D341Med (cell line): Measurements from ENCODE around the gene L3MBTL4.
"Not testable (repeated sequence)": the region's sequence is repeated elsewhere in the genome, so short reads cannot be mapped to it uniquely, and the experiment has no call there.

Source experiments
- DNase-seq: peaks from one replicate; pipeline ENCODE4 v3.0.0; 2012; ENCODE audit warnings: low spot score

Gene L3MBTL4

DNA sequence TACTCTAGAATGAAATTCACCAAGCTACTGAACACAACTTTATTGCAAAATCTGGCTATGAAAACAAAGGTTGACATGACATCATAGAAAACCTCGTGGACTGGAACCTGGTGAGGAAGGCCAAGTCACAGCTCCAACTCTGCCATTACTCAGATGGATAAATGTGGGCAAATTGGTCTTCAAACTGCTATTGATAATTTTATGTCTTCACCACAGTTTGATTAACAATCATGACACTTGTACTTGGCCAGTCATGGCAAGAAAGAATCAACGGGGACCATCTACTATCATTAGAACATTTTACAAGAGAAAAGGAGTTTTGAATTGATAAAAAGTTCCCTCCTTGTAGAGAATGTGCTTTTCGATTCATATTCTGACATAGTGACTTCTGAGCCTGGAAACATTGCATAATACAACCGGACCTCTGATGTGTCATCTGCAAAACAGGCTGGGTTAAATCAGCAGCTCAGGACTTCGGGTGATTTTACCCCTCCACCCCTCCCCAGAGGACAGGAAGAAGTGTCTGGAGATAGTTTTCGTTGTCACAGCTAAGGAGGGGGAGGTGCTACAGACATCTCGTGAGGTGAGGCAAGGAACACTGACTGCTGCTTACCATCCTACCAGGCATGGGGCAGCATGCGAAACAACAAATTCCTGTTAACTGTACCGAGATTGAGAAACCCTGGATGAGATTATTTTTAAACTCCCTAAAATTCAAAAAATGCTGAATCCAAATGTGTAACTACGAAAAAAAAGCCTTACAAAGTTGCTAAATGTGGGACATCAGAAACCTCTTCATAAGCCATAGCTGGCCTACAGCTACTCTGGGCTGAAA is 8.4 kb downstream of the L3MBTL4 start:
- DNase-seq, result no peak

DNA sequence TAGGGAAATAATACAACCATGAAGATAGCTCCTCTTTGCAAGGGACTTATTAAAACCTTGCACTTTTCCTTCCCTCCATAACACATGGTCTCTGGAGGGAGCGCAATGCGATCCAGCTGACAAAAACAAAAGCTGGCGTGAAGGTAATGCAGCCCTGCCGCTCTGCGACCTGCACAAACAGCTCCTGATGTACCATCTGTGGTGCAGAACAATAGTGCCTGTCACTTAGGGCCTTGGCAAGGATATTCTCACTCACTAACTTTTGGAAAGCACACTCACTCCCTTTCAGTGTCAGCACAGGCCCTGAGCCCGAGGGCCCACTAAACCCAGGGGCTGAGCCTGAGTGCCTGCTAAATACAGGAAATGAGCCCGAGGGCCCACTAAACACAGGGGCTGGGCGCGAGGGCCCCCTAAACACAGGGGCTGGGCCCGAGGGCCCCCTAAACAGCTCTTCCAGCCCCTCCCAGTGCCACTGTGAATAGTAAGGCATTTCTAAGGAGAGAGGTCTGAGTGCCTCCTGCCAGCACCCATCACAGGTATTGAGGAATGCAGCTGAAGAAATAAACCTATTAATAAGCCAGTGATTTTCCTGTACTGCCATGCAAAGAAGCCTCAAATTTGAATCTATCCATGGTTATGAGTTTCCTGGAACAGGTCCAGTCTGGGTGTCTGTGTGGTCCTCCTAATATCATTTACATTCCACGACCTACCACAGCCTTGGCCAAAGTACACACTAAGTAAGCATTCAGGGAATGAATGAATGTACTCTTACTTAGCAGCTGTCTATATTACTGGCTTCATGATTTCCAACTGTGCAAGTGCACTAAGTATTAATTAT is 9.3 kb downstream of the L3MBTL4 start:
- no peak for DNase-seq

DNA sequence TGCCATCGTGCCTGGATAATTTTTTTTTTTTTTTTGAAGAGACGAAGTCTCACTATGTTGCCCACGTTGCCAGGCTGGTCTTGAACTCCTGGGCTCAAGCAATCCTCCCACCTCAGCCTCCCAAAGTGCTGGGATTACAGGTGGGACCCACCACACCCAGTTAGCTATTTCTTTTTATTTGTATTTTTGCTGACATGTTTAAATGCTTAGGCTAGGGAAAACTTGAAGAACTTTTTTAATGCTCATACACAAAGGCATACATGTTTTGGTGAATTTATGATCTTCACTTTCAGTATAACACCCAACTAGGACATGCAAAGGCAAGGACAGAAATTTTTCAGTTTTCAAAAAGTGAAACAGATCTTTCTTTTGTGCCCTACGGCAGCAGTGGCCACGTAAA is 9.9 kb downstream of the L3MBTL4 start:
- DNase-seq, result no peak

DNA sequence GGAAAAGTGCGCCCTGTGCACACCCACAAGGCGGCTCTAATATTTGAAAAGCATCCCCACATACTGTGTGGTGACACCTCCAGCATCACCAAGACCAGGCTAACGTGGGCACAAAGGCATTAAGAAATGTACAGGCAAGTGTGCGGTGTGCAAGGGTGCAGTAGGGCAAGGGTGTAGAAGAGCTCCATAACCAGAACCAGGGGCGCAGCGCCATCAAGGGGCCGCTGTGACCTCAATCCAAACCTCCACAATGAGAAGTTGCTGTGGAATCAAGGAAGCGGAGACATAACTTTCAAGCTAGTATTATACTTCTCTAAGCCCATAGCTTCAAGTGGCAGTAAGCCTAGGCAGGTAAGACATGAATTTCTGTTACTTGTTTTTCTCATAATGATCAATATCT is 13.0 kb downstream of the L3MBTL4 start:
- DNase-seq, result no peak

DNA sequence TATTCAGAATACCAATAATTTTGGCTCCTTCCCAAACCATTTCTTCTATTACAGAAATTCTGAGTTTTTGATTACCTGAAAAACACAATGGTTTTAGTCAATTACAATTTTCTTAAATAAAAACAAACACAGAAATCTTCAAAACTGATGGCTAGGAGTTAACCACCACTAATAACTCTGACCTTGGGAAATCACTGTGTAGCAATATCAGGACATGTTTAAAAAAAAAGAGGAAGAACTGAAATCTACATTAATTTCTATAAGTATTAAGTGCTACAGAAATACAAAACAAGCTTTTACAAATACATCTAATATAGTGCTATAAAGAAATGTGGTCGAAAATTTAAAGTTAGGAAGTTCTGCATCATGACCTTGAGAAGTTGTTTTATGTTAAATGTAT is 14.9 kb downstream of the L3MBTL4 start:
- DNase-seq, result no peak

DNA sequence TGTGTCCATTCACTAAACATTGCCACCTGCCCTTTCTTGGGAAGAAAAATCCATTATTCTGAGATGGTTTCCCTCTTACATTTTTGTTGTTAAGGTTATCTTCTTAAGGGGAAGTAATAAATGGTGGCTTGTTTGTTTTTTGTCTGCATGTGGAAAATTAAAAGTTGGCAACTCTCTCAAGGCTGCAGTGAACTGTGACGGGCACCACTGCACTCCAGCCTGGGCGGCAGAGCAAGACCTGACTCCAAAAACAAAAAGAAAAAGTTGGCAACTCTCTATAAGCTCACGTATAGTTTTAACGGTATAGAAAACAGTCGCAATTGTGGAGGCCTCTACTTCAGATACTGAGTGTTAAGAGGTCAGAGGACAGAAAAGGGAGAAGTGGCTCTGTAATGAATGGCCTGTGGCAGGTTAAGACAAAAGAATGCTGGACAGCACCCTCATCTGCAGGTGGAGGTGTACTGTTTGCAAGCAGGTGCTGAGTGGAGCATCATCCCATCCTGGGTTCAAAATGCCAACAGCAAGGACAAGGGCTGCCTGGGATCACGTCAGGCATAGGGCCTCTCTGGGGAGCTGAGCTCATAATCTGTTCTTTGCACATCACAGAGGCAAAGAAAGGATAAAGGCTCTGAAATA is 16.7 kb downstream of the L3MBTL4 start:
- DNase-seq, result no peak

DNA sequence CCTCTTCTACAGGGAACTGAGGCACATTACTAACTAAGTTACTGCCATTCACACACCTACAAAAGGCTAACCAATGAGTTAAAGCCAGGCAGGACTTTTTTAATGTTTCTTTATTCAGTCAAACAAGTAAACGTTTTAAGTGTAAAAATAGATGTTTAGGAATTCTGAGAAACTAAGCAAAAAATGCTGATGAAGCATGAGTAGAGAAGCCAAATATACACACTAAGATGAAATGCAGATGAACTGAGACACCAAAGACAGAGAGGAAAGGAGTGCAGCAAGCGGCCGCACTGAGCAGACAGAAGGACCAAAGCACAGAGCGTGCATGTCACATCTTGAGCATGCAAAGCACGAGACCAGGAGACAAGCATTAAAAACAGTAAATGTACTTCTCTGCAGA is 17.9 kb downstream of the L3MBTL4 start:
- DNase-seq, result no peak

DNA sequence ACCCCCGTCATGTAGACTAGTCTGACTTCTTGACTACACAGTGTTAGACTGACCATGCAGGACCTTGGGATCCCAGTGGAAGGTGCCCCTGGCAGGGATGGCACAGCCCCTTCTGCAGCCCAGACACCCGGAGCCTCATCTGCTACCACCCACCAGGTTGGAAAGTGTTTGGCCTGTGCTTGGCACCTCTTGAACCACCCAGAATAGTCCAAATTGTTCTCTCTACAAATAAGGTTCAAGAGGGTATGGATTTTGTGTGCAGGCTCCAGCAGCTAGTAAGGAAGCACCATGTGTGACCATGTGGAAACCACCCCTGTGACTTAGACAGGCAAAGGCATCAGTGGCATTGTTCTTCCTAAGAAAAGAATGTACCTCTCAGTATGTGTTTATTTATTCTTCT is 18.4 kb downstream of the L3MBTL4 start:
- no peak for DNase-seq

DNA sequence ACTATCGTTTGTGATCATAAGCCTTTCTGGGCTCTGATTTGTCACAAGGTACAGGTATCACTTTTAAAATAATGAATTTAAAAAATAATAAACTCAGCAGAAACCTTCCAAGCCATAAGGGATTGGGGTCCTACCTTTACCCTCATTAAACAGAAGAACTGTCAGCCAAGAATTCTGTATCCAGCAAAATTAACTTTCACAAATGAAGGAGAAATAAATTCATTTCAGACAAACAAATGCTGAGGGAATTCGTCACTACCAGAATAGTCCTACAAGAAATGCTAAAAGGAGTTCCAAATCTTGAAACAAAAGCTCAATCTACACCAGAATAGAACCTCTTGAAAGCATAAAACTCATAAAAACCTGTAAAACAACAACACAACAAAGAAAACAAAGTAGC is 25.7 kb downstream of the L3MBTL4 start:
- no peak for DNase-seq

DNA sequence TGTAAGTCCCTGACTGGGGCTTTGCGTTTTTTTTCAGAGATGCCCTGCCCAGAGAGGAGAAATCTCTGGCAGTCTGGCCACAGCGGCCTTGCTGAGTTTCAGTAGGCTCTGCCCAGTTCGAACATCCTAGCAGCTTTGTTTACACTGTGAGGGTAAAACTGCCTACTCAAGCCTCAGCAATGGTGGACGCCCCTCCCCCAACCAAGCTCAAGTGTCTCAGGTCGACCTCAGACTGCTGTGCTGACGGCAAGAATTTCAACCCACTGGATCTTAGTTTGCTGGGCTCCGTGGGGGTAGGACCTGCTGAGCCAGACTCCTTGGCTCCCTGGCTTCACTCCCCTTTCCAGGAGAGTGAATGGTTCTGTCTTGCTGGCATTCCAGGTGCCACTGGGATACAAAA is 31.7 kb downstream of the L3MBTL4 start:
- no peak for DNase-seq

DNA sequence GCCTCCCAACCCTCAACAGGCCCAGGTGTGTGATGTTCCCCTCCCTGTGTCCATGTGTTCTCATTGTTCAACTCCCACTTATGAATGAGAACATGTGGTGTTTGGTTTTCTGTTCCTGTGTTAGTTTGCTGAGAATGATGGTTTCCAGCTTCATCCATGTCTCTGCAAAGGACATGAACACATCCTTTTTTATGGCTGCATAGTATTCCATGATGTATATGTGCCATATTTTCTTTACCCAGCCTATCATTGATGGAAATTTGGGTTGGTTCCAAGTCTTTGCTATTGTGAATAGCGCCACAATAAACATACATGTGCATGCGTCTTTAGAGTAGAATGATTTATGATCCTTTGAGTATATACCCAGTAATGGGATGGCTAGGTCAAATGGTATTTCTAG is 37.2 kb downstream of the L3MBTL4 start:
- not testable (repeated sequence) for DNase-seq

DNA sequence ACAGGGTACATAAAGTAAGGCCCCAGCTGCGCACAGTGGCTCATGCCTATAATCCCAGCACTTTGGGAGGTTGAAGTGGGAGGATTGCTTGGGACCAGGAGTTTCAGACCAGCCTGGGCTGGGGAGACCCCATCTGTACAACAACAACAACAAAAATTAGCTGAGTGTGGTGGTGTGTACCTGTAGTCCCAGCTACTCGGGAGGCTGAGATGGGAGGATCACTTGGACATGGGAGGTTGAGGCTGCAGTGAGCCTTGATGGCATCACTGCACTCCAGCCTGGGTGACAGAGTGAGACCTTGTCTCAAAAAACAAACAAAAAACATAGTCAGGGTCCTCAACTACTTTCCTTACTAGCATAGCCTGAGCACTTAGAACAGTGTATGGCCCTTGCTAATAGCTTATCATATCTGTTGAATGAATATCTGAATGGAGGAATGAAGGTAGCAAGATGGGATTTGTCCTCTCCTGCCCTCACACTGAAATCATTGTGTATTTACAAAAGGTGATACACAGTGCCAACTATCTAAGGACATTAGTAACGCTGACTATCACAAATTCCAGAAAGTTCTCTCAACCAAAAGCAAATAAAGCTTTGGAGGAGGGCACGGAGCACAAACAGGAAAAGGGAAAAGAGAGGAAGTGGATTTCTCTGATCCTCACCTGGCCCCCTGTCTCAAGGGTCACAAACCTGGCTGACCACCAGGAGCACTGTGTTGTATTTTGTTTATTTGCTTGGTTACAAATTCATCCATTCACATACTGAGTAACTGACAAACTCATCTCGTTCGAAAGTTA is 38.1 kb downstream of the L3MBTL4 start:
- no peak for DNase-seq

DNA sequence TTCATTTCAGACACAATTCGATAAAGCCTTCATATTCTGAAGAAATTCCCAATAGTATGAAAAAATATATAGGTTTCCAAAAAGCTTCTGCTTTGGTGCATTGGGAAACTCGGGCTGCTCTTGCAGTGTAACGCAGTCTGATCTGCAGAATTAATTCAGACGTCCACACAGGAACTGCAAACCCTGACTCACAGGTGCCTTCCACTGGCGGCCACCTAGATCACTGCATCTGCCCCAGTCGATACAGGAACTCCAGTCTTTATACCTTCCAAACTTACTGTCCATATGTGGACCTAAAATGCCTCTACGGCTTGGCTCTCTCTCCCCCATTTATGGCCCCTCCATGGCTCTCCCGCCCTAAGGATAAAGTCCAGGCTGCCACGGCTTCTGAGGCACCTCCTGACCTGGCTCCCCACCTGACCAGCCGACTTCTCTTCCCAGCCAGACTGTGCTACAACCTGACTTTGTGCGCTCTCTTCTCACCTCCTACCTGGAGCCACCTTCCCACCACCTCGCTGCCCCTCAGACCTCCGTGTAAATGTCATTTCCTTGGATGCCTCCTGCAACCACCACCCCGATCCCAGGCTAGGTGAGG is 39.7 kb downstream of the L3MBTL4 start:
- DNase-seq, result no peak

DNA sequence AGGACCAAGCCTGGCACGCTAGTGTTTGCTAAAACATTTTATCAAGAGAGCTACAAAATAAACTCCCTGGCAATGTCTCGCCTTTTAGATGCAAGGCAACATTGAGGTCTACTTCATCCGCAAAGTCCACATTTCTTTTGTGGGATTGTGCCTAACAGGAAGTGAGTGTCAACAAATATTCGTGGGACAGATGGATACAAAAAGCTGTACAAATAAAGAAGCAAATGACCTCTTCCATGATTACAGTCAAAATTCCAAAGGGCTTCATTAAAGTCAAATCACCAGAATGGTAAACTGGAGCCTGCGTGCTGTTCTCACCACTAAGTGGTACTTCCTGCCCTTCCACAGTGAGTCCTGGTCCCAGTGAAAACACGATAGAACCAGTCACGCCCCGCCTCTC is 40.4 kb downstream of the L3MBTL4 start:
- no peak for DNase-seq

DNA sequence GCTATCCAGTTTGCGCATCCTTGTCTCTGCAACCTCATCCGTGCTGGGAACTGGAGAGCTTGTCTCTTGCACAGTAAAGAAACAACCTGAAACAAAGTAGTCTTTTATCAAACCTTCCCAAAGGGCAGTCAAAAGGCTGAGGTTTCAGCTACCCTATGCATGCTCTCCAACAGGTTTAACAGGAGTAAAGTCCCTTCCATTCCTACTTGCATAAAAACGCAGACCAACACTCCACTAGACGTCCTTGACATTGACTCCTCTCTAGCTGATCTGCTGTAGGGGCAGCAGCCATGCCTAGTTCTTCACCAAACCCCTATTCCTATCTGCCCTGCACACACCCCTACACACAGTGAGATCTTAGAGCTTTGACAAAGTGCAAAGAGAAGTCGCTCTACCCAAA is 41.5 kb downstream of the L3MBTL4 start:
- DNase-seq, result no peak

DNA sequence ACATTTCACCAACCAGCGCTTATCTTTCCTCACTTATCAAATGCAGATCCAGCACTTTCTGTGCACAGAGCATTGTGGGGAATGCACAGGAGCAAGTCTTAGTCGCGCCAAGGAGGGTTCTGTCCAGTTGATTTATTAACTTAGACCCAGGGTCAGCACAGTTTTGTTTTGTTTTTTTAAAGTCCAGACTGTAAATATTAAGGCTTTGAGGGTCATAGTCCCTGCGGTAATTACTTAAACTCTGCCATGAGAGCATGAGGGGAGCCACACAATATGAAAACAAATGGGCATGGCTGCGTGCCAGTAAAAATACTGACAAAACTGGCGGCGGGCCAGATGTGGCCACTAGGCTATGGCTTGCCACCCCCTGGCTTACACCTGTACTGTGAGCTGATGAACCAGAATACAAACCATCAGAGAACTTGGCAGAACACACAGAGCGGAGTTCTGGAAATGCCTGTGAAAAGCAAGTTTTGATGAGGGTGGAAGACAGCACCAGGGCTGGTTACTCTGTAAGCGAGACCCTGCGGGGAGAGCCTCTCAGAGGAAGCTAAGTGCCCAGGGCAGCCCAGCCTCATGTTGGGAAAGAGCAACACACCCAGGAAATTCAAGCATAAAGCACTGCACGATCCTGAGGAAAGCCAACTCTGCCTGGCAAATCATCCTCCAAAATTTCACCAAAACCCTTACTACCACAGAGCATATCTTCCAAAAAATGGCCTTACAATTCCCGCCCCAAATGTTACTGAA is 43.6 kb downstream of the L3MBTL4 start:
- DNase-seq, result no peak

DNA sequence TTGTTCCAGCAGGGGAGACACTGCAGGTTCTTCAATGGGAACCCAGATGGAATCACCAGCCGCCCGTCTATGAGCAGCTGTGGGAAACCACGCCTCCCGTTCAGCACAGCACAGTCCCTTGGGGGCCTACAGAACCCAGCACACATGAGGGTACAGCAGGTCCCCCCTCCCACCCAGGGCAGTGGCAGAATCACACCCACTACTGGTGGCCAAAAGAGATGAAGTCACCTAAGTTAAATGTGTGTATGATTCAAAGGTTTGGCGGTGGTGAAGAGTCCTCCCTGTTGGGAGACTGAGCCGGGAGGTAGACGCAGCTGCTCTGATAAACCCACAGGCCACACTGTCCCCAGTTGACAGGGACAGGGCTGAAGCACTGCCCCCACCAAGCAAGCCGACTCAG is 44.3 kb downstream of the L3MBTL4 start:
- DNase-seq, result no peak

DNA sequence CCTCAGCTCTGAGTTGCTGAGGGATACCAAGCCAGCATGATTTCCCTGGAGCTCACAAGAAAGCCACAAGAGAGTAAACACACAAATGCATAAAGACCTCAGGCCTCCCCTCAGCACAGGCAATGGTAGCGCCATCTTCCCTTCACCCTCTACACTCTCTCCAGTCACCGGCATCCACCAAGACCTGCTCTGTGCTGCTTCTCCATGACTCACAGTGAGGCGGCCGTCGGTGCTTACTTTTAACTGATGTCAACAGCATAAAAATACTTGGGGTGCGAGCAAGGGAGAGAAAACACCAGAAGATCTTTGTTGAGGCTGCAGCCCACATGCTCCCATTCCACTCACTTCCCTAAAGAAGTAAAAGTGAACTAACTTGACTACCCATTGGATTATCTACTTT is 46.7 kb downstream of the L3MBTL4 start:
- DNase-seq, result no peak

DNA sequence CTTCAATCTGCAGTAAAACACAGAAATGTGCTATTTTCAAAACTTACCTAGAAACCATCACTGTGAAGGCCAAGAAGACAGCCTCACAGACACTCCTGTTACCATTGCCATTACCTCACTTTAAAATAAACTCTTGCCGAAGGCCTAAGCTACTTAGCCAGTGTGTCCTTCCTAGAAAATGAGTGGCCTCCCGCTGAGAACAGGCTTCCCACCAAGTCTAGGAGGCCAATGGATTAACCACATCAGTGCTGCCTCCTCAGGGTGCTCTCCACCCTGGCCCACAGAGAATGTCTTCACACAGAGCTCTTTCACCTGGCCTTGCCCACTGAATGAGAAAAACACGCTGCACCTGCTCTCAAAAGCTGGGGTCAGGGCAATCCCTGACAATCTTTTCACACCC is 47.5 kb downstream of the L3MBTL4 start:
- DNase-seq, result no peak

DNA sequence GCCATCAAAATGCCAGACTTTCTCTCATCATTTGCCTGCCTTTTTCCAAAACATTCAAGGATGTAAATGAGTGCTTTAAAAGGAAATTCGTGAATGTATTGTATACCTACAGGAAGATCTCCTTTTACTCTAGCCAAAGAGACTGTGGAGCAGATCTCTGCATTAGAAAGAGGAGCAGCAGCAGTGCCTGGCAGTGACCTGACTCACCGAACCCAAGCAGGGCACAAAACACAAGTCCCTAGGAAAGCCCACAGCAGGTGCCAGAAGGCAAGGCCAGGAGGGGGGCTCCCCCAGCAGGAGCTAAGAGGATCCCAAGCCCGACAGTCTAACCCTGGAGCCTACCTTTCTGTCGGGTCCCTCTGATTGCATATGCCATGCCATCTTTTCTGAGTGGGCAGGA is 47.9 kb downstream of the L3MBTL4 start:
- DNase-seq, result no peak

DNA sequence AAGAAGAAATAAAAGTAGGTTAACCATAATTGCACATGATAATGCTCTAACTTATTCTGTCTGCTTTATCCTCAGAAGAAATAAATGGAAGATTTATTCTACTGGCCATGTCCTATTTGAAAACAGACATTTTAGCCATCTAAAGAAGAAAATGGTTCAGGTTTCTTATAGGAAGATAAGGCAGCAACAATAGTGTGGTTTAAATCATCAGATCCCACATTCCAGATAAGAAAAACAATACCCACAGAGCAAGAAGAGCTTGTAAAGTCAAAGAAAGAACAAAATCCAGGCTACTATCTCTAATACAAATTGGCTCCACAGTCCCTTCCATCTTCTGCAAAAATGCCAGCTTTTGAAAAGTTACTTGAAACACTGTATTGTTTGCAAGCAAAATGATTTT is 49.3 kb downstream of the L3MBTL4 start:
- DNase-seq, result no peak
